Activated T-helper 17 cell treated with anti-CD3 and anti-CD28 coated beads, Interleukin-2, amount 50 U/mL, for 72 hours (primary cell): ENCODE results near the gene ZNF385D. TPM values are rescaled to one million over a fixed set of nuclear protein-coding genes. Genes with fewer than 3 reads are reported as not detected.

ENCODE experiments used
- ATAC-seq: fragments of 150-1000 bp; cut with Tn5 transposase; replicated peaks from 2 replicates; pipeline ENCODE4 v1.10.0; 2021; ENCODE audit warnings: mild to moderate bottlenecking, moderate library complexity
- H3K27ac Mint-ChIP-seq: one replicate; pipeline ENCODE4 v1.8.0; 2022; ENCODE audit warnings: mixed read lengths
- H3K27me3 Mint-ChIP-seq: one replicate; pipeline ENCODE4 v1.8.0; 2022; ENCODE audit warnings: mixed read lengths
- H3K36me3 Mint-ChIP-seq: one replicate; pipeline ENCODE4 v1.8.0; 2022; ENCODE audit warnings: low read depth, mild to moderate bottlenecking, mixed read lengths
- H3K4me1 Mint-ChIP-seq: one replicate; pipeline ENCODE4 v1.8.0; 2022; ENCODE audit warnings: mixed read lengths
- H3K4me3 Mint-ChIP-seq: one replicate; pipeline ENCODE4 v1.8.0; 2022; ENCODE audit warnings: mild to moderate bottlenecking, mixed read lengths
- H3K9me3 Mint-ChIP-seq: one replicate; pipeline ENCODE4 v1.8.0; 2022; ENCODE audit warnings: mixed read lengths
- total RNA-seq, 2 donors: library from RNA; stranded (reverse); gene quantifications; one replicate each; pipeline ENCODE4 v1.2.3, GENCODE V29; 2022

Gene ZNF385D
- total RNA-seq, 2 donors from 2014 or later = not detected

DNA sequence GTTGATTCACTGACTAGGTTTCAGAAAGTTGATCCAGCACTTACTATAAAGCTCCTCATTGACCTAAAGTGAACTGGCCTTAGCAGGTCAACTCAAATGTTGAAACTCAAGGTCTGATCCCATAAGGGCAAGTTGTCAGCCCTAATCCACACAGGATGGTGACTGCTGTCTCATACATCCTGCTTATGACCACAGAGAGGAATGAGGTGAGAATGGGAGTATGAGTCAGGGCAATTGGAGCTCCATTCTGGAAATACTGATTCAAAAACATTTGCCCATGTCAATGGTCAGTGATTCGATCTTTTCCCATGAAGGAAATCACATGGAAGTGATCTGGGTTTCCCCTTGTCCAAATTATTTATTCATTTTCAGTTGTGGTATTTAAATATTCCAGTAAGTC, 78.7 kb downstream of the ZNF385D start:
- ATAC-seq = no peak
- no peaks in the 10 kb centered on the region for H3K9me3 Mint-ChIP-seq
- no peak overlapping the region for H3K4me3 Mint-ChIP-seq
- H3K27me3 Mint-ChIP-seq = no peaks in the 10 kb centered on the region
- no peaks in the 10 kb centered on the region for H3K36me3 Mint-ChIP-seq
- H3K27ac Mint-ChIP-seq = no peak overlapping the region
- H3K4me1 Mint-ChIP-seq = no peaks in the 10 kb centered on the region

DNA sequence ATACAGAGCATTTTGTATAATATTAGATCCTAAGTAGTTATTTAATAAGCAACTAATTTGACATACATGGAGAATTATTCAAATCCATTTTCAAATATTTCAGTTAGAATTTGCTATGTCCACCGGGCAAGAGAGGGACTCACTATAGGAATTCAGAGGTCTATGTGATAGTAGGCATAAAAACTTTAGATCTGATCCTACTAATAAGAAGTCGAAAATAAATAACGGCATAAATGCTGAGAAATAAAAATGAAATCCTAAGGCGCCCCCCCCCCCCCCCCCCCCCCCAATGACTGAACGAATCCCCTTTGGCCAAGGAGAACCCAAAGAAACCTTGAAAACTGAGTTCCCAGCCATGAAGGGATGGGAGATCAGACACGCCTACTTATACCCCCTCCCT, 80.6 kb downstream of the ZNF385D start:
- no peak for ATAC-seq
- no peak overlapping the region for H3K4me3 Mint-ChIP-seq
- no peaks in the 10 kb centered on the region for H3K9me3 Mint-ChIP-seq
- H3K4me1 Mint-ChIP-seq = no peaks in the 10 kb centered on the region
- H3K27ac Mint-ChIP-seq = no peak overlapping the region
- H3K27me3 Mint-ChIP-seq = no peaks in the 10 kb centered on the region
- H3K36me3 Mint-ChIP-seq = no peaks in the 10 kb centered on the region

DNA sequence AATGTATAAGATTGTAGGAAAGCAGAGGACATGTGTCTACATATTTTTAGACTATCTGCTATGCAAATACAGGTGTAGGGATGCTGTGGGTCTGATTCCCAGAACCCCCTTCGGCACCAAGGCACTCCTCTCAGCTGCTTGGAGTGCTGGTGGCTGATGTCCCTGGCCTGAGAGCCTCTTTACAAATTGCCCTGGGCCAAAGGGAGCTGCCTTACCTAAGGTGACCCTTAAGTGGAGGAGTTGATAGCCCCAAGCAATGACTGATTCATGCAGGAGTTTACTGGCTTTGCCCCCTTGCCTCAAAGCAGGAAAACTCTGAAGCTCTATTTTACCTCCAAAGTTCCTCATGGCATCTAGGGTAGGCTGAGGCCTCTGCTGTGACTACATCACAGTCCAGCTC, 83.0 kb downstream of the ZNF385D start:
- Mint-ChIP-seq H3K27me3 (no peaks in the 10 kb centered on the region), H3K36me3 (no peaks in the 10 kb centered on the region), H3K4me1 (no peaks in the 10 kb centered on the region), H3K4me3 (no peak overlapping the region), H3K9me3 (no peaks in the 10 kb centered on the region), H3K27ac (no peak overlapping the region)
- ATAC-seq = no peak

- ATAC-seq = no peak
- no peaks in the 10 kb centered on the region for H3K36me3 Mint-ChIP-seq
- no peaks in the 10 kb centered on the region for H3K9me3 Mint-ChIP-seq
- H3K4me1 Mint-ChIP-seq = no peaks in the 10 kb centered on the region
- no peak overlapping the region for H3K4me3 Mint-ChIP-seq
- no peak overlapping the region for H3K27ac Mint-ChIP-seq
- H3K27me3 Mint-ChIP-seq = no peaks in the 10 kb centered on the region
These were observed 85.4 kb downstream of the ZNF385D start for GRCh38 chr3:21665444-21666100.

DNA sequence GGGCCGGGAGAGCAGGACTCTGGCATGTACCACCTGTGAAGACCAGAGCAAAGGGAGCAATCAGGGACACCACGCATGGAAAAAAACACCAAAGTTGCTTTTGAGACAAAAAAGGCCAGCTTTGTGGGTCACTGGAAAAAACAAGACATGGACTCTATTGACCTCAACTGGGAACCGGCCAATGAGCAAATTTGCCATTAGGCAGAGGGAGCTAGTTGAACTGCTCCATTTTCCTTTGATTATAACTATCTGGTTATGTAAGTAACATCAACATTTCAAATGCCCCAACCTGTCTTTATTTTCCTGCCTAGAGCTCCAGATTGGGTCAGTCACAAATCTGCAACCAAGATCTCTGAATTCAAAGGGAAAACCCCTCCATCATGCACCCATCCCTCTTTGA, 86.0 kb downstream of the ZNF385D start:
- H3K4me3 Mint-ChIP-seq = no peak overlapping the region
- no peak overlapping the region for H3K27ac Mint-ChIP-seq
- H3K4me1 Mint-ChIP-seq = no peaks in the 10 kb centered on the region
- H3K9me3 Mint-ChIP-seq = peaks cover 2% of the 10 kb centered on the region
- H3K36me3 Mint-ChIP-seq = no peaks in the 10 kb centered on the region
- no peaks in the 10 kb centered on the region for H3K27me3 Mint-ChIP-seq
- ATAC-seq = no peak

DNA sequence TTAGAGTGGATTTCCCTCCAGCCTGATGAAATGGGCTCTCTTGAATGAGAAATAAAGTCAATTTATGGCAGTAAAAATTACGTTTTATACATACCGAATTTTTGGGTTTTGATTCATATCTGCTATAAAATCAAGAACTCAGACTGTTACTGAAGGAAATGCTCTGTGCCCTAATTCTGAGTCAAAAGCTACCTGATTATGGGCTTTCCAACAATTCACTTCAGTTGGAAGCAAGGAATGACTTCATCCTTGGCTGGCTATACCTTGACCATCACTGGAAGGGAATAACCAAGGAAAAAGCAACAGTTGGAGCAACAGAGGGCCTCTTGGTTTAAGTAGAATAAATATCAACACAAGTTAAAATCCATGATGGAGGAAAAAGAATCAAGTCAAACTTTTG, 88.6 kb downstream of the ZNF385D start:
- Mint-ChIP-seq H3K27me3 (no peaks in the 10 kb centered on the region), H3K9me3 (peaks cover 6% of the 10 kb centered on the region), H3K36me3 (no peaks in the 10 kb centered on the region), H3K4me1 (no peaks in the 10 kb centered on the region), H3K27ac (no peak overlapping the region), H3K4me3 (no peak overlapping the region)
- no peak for ATAC-seq

GRCh38 chr3:21654662-21655061, 96.3 kb downstream of the ZNF385D start:
- Mint-ChIP-seq H3K4me1 (no peaks in the 10 kb centered on the region), H3K27me3 (no peaks in the 10 kb centered on the region), H3K36me3 (no peaks in the 10 kb centered on the region), H3K27ac (no peak overlapping the region), H3K9me3 (peaks cover under 1% of the 10 kb centered on the region), H3K4me3 (no peak overlapping the region)
- no peak for ATAC-seq

GRCh38 chr3:21654241-21654640, 96.8 kb downstream of the ZNF385D start:
- Mint-ChIP-seq H3K27ac (no peak overlapping the region), H3K4me1 (no peaks in the 10 kb centered on the region), H3K36me3 (no peaks in the 10 kb centered on the region), H3K4me3 (no peak overlapping the region), H3K27me3 (no peaks in the 10 kb centered on the region), H3K9me3 (no peaks in the 10 kb centered on the region)
- ATAC-seq = no peak

GRCh38 chr3:21649519-21649918, 101.5 kb downstream of the ZNF385D start:
- no peak overlapping the region for H3K4me3 Mint-ChIP-seq
- no peaks in the 10 kb centered on the region for H3K36me3 Mint-ChIP-seq
- H3K27ac Mint-ChIP-seq = no peak overlapping the region
- peaks cover 4% of the 10 kb centered on the region for H3K9me3 Mint-ChIP-seq
- no peak for ATAC-seq
- H3K27me3 Mint-ChIP-seq = no peaks in the 10 kb centered on the region
- H3K4me1 Mint-ChIP-seq = no peaks in the 10 kb centered on the region

GRCh38 chr3:21647961-21648360, 103.0 kb downstream of the ZNF385D start:
- H3K9me3 Mint-ChIP-seq = peaks cover 4% of the 10 kb centered on the region
- no peaks in the 10 kb centered on the region for H3K4me1 Mint-ChIP-seq
- H3K36me3 Mint-ChIP-seq = no peaks in the 10 kb centered on the region
- H3K4me3 Mint-ChIP-seq = no peak overlapping the region
- no peak overlapping the region for H3K27ac Mint-ChIP-seq
- no peaks in the 10 kb centered on the region for H3K27me3 Mint-ChIP-seq
- no peak for ATAC-seq

DNA sequence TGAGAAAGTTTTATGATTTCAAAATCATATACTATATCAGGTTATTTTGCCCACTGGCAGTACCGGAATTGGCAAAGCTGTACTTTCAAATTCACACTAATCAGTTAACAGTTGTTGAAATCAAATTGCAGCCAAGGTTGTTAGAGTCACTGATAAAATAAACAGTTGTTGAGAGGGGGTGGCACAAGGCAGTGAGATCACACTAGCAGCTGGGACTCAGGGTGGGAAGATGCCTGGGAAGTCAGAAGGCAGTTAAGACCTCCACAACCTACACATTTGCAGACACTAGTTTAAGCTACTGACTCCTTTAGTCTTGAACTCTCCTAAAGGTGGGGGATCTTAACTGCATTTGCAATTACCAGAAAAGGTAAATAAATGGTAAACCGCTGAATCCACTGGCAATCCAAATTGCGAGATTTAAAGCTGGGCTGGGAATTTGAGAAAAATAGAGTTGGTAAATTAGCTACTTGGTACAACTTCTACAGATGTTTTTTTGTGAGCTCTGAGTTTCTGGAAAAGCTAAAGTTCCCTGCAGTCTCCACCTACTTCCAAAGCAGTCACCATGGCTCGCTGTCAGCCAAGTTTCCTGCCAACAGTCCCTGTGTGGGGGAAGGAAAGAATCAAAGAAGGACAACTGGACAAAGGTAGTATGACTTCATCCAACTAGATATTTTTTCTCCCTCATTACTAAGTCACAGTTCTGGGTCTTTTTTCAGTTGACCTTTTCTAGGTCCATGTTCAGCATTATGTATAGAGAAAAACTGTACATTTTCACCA, 105.7 kb downstream of the ZNF385D start:
- Mint-ChIP-seq H3K27me3 (no peaks in the 10 kb centered on the region), H3K4me3 (no peak overlapping the region), H3K9me3 (peaks cover 4% of the 10 kb centered on the region), H3K36me3 (no peaks in the 10 kb centered on the region), H3K4me1 (no peaks in the 10 kb centered on the region), H3K27ac (no peak overlapping the region)
- no peak for ATAC-seq

- H3K4me1 Mint-ChIP-seq = no peaks in the 10 kb centered on the region
- ATAC-seq = no peak
- no peak overlapping the region for H3K27ac Mint-ChIP-seq
- no peaks in the 10 kb centered on the region for H3K27me3 Mint-ChIP-seq
- H3K4me3 Mint-ChIP-seq = no peak overlapping the region
- H3K9me3 Mint-ChIP-seq = peaks cover 4% of the 10 kb centered on the region
- H3K36me3 Mint-ChIP-seq = no peaks in the 10 kb centered on the region
These were observed 106.7 kb downstream of the ZNF385D start for GRCh38 chr3:21644268-21644667.

DNA sequence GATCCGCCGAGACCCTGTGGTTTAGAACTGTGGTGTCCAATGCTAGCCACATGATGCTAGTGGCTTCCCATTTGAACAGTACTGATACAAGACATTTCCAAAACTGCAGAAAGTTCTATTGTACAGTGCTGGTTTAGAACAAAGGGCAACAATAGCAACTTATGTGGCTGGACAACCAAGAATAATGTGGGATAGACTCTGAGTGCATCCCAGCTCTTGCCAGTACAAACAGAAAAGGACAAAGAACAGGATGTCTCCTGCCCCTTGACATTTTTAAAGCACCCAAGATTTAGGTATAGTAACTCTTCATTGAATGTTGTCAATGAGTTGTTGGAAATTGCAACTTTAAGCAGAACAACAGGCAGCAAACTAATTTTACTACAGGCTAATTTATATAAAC, 107.3 kb downstream of the ZNF385D start:
- Mint-ChIP-seq H3K27ac (no peak overlapping the region), H3K9me3 (peaks cover 4% of the 10 kb centered on the region), H3K27me3 (no peaks in the 10 kb centered on the region)

GRCh38 chr3:21642433-21642832, 108.6 kb downstream of the ZNF385D start:
- Mint-ChIP-seq H3K27ac (no peak overlapping the region), H3K4me1 (no peaks in the 10 kb centered on the region), H3K36me3 (no peaks in the 10 kb centered on the region), H3K27me3 (no peaks in the 10 kb centered on the region), H3K4me3 (no peak overlapping the region), H3K9me3 (peaks cover 4% of the 10 kb centered on the region)
- no peak for ATAC-seq

More for the DNA sequence above, 107.3 kb downstream of the ZNF385D start:
- H3K36me3 Mint-ChIP-seq = no peaks in the 10 kb centered on the region
- ATAC-seq = no peak
- H3K4me3 Mint-ChIP-seq = no peak overlapping the region
- H3K4me1 Mint-ChIP-seq = no peaks in the 10 kb centered on the region

GRCh38 chr3:21641959-21642358, 109.1 kb downstream of the ZNF385D start:
- Mint-ChIP-seq H3K27ac (no peak overlapping the region), H3K4me1 (no peaks in the 10 kb centered on the region), H3K9me3 (no peaks in the 10 kb centered on the region), H3K36me3 (no peaks in the 10 kb centered on the region), H3K27me3 (no peaks in the 10 kb centered on the region), H3K4me3 (no peak overlapping the region)
- no peak for ATAC-seq
